Activated T-helper 9 cell treated with anti-CD3 and anti-CD28 coated beads, Interleukin-2, amount 50 U/mL, for 16 hours (primary cell): ENCODE results near the gene NUDCD3.

Experiments
- DNase-seq: peaks from one replicate; pipeline ENCODE4 v3.0.0-alpha.2; 2020; ENCODE audit warnings: low read depth

The NUDCD3 gene

DNA sequence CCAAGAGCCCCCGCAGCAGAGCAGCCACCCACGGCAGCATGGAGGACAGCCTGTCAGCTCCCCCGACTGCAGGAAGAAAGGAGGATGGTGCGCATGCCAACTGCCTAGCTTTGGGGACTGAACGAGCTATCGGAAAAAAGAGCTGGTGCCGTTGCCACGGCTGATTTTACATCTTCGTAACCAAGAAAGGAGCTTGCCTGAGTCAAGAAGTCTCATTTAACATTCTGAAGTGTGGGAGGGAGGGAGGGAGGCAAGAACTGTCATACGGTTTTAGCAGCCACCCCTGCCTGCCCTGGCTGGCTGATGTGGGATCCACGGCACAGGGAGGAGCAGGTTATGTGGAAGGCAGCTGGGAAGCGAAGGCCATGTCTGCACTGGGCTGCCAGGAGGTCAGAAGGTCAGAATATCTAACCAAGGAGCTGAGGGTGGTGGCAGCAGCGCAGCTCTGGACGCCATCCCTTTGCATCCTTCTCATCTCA lies 90.4 kb downstream of the NUDCD3 start:
- no peak for DNase-seq

DNA sequence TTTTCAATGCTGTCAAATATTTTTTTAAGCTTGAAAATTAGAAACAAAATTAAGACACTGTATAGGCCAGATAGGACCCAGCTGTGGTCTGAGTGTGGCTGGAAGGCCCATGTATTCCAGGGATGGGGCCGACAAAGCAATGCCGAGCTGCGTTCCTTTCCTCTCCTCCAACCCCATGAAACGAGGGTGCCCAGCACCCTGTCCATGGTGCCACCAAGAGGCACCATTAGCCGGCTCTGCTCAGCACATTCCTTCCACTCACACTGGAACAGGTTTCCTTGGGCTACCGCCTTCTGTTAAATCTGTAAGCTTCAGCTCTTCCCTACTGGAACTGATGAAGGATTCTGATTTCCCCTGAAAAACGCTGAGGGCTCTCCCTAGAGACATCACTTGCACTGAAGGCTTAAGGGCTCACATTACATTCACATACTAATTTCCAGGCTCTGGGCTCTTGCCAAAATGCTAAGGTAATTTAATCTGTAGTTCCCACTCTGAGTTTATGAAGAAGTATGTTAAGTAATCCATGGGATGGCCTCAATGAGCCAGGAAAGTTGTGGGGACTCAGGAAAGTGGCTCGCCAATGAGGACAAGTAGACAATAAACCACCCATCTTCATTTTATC lies 91.4 kb downstream of the NUDCD3 start:
- DNase-seq = no peak

DNA sequence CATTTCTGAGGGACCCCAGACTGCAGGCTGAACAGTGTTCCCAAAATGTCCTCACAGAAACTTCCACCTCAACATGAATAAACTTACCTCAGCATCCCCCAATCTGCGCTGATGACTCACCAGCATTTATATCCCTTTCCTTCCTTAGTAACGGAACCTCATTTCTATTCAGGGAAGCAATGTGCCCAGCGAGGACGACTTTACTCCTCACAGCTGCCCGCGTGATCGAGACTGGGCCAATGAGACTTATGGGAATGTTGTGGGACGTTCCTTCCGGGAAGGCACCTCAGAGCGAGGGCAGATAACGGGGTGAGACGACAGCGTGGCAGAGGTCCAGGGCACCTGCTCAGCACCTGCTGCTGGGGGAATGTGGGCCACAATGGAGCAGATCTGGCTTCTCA lies 91.9 kb downstream of the NUDCD3 start:
- no peak for DNase-seq

DNA sequence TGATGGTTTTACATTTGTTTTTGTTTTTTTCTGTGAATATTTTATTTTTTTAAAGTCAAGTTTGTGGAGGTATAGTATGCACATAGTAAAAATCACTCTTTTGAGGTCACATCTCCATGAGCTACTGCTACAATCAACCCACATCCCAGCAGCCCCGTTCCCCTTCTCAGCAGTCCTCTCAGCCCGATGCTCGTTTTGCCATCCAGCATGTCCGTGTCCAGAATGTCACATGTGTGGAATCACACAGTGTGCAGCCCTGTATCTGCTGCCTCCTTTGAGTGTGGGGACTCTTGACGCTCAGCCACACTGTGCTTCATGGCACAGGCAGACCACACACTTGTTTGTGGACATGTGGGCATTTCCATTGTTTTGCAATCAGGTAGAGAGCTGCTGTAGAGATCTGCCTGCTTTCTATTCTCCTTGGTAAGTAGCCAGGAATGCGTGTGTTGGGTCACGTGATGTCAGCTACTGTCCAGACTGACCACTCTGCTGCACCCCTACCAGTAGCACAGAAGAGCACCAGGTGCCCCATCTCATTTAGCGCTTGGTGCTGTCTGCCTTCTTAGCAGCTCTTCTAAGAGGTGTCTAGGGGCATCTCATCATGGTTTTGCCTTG lies 93.4 kb downstream of the NUDCD3 start:
- DNase-seq = no peak

DNA sequence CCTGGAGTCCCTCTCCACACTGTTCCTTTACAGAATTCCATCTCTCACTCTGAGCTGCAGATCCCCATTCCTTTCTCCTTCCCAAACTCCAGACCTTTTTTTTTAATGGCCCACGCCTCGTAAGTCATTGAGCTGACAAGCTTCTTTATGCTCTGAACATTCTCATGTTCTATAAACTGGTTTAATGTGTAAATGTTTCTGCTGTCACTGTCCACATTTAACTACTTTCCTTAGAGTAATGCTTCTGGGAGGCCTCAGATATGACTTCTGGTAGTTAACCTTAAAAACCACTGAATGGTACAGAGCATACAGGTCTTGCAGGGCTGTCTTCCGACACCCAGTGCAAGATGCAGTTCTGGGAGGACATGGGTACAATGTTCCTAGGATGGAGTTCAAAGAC lies 94.0 kb downstream of the NUDCD3 start:
- no peak for DNase-seq

DNA sequence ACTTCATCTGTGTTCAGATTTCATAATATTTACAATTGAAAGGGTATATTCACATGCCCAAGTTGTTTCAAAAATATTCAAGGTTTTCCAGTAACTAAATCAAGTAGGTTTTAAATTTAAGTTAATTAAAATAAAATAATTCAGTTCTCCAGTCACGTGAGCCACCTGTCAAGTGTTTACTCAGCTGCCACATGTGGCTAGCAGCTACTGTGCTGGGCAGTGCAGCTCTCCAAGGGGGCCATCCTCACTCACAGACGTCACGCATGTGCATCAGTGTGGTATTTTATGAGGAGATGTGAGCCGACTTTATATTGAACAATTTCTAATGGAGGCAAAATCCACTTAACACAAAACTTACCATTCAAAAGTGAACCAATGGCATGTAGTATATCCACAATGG lies 95.4 kb downstream of the NUDCD3 start:
- DNase-seq = no peak

DNA sequence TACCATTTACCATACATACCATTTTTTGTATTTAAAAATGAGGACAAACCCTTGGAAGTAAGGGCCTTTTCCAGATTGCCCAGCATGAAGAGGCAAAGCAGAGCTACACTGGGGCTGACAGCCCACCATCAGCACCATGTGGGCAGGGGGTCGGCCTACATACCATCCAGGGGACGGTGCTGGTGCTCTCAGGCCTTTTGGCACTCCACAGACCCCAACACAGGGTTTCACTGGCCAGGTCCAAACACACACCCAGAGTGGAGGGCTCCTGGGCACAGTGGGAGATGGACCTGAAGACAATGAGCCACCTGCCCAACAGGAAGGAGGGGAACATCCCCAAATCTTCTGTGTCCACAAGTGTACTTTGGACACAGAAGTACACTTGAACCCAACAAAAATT lies 95.8 kb downstream of the NUDCD3 start:
- DNase-seq = no peak

DNA sequence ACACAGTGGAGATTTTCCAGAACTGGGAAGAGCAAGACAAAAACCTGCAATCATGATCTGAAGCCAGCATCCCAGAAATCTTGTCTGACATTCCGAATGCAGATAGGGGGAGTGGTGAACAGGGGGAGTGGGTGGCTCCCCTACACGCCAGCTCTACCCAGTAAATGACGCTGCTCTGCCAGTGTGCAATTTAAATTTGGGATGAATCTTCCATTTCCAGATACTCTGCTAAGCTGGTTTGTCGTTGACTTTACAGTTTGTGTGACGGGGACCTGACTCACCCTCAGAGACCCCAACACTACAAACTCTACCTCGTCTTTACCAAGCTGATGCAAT lies 96.4 kb downstream of the NUDCD3 start:
- DNase-seq = no peak

DNA sequence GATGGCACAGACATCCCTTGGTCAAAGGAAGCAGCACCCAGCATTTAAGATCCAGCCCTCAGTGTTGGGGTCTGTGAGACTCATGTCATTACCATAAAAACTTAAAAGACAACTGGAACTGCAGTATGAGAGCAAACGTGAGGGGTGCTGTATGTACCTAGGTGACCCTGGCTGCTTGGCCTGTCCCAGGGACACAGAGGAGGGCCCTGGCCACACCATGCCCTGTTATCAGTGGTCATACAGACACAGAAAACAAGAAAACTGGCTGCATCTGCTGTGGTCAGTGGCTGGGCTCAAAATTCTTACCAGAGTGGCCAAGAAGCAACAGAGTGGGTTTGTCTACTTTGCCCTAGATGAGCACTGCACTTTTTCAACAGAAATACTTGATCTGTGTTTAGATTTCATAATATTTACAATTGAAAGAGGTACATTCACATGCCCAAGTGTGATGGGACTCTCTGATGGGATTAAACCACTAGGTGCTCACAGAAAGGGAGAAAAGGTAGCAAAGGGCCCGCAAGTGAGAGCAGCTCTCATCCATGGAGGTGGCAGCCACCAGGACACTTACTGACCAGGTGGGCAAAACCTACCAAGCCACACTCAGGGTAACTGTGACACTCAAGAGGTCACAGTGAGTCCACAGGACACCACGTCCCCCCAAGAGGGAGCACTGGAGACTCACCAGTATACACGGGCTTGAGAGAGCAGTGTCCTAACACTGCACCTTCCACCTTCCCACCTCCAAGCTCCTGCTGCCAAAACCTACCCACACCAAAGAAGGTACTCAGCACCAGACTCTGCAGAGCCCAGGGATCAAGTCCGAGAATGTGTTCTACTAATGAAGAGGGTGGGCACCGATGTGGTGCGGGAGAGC lies 97.0 kb downstream of the NUDCD3 start:
- DNase-seq = no peak

DNA sequence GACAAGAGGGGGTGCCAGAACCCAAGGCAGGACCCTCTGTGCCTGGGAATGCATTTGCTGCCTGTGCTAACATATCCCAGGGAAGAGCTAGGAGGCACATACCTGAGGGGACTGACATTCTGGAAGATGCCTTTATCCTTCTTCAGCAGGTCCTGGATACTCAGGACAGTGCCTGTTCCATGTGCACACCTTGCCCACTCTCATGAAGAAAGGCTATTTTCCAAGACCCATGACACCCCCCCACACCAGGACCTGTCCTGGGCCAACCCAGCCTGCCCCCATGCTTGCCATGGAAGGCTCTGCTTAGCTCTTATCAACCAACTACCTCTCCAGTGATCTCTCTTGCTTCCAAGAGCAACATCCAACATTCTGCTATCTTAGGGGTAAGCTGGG lies 97.8 kb downstream of the NUDCD3 start:
- DNase-seq = no peak

DNA sequence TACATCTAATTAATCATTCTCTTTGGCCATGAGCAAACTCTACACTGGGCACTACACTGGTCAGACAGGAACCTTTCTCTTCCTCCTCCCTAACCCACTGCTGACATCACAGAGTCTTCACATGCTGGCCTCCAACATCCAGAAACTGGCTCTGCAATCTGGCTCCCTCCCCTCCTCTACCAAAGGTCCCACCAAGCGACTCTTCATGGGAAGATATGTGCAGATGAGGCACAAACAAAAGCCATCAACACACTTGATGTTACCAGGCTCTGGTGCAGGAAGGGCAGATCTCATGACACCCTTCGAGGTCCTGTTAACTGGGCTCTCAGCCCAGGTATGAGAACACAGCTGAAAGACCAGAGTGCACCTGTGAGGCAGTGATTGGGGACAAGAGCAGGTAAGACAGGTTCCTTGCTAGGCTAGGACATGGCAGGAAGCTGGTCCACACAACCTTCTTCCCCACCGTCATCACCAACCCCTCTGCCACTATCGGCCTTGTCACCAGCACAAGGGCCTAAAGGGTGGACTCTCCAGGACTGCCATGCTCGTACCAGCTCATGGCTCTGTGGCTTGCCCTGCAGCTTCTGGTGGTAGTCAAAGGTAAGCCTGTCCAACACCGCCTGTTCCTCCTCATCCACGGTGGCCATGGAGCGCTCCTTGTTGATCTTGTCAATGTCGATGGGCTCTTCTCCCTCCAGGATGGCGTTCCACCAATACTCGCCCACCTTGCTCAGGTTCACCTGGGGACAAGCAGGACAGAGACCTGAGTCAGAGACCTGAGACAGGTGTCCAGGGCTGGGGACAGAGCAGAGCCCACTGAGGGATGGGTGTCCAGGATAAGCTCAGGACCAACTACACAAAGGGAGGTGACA lies 98.5 kb downstream of the NUDCD3 start:
- no peak for DNase-seq

DNA sequence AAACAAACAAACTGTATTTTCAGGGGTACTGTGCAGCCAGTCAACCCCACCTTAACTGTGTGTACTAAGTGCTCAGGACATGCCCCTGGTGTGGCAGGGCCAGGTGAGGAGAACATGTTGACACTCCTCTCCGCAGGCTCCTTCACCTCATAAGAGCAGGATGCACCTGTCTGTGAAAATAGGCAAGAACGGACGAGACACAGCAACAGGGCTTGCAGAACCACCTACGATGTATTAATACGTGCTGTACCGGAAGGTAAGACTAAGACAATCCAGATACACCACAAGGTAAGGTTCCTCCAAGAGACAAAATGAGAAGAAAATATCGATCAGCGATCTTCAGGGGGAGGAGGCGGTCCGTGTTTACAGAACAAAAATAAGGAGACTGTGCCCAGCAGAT lies 99.3 kb downstream of the NUDCD3 start:
- DNase-seq = no peak

DNA sequence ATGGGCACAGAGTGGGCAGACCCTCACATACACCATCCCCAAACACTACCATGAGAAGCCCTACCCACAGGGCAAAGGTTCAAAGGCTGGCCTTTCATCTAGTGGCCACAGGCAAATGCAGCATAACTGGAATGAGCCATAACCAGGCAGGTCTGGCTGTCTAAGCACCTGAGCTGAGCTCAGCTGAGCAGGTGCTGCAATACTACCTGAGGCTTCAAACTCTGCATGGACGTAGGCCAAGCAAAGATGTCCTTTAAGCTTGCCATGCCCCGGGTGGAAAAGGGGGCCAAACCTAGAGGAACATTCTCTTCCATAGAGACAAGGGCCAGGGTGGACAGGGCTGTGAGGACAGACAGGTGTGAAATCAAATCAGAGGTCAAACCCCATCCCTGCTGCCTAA lies 99.8 kb downstream of the NUDCD3 start:
- DNase-seq = no peak

DNA sequence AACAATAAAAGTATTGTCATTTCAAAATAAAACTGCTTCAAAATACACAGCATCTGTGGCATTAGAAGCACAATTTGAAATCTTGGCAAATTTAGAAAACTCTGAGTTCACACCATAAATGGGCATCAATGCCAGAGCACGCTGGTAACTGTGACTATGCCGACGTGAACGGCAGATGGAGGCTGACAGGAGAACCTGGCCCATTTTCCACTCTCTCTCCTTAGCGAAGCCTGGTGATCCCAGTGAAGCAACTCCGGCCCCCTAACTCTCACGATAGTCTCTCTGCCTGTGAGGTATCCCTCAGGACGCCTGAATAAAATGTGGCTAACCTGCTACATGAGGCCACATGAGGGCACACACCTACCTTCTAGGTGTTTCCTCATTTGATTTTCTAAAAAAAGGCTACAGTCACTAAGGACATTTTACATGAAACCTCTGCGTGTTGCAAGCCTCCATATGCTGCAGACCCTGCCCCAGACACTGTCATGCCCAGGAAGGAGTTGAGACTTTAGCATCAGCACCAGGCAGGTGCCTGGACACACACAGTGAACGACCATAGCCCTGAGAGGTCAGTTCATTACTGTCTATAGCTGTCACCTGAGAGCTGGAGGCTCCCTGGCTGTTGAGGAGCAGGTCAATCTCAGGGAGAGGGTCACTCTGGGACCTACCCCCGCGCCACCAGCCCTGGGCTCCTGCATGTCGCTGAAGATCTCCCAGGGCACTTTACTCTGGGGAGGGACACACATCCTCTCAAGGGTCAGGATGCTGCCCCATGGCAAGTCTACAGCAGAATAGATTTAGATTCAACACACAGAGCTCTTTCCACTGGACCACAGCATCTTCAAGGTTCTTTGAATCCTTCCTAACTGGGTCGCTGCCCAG lies 102.1 kb downstream of the NUDCD3 start:
- no peak for DNase-seq

DNA sequence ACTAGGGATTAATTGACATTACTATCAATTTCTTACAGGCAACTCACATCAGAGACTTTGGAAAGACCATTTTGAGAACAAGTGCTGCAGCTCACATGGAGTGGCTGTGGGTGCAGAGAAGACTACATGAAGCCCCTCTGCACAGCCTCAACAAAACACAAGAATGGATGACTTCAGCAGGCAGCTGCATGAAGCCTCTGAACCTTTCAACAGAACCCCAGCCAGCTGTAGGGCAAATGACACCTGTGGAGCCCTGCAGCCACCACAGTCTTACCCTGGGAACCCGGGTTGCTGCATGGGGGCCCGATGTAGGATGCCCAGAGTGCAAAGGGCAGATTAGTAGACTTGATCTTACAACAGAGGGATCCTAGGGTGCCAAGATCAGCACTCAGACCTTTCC lies 103.1 kb downstream of the NUDCD3 start:
- no peak for DNase-seq

DNA sequence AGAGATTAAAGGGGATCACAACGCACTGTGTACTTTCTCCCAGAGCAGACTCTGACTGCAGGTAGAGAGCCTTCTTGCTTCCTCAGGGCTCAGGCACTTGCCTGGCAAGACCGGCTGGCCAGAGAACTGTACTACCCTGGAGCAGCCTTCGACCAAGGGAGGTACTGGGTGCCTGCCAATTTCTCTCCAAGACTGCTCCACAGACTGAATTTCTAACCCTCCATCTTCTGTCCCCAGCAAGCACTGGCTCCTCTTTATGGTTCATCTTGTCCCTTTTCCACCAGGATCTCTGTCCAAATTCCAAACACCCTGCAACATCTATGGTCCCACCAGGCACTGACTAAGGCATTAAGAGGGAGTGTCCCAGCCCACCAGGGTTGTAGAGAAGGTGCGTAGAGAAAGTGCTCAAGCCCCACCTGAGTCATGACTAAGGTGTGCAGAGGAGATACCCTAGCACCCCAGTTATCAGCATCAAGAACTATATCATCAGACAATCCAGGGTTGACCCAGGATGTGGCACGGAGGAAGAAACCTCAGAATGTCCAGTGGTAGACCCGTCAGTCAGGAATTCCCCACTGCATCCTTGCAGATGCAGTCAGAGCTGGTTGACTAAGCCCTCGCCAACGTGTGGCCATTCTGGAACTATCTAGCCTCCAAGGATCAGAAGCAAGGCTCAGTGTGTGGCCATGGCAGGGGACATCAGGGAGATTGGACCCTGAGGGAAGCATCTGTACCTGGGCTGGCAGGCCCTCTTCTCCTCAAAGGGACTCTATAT lies 104.1 kb downstream of the NUDCD3 start:
- no peak for DNase-seq

DNA sequence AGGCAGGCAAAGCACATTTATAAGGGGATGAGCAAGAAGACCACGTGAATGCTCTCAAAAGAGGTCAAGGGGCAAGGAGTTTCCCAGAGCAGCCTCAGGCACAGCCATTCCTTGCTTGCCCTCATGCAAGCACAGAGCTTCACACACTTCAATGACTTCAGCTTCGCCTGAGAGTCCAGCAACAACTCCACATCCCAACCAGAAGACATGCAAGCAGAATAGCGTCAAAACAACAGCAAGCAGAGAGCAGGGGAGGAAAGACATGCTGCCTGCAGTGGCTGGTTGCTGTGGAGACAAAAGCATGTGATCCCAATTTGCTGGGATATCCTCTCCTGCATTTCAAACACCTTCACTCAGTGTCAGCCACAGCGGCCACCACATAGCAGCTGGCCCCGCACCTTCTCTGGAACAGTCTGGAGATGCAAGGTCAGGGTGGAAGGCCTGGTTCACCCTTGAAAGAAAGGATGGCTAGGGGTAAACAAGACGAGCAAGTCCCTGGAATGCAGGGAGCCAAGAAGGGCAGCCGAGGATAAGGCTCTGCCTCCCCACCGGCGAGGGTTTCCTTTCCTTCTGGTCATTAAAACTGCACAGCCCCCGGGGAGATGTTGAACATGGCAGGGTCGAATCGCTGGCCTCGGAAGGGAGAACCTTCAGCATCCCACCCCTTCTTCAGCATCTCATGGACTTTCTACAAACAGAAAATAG lies 104.9 kb downstream of the NUDCD3 start:
- DNase-seq = no peak

DNA sequence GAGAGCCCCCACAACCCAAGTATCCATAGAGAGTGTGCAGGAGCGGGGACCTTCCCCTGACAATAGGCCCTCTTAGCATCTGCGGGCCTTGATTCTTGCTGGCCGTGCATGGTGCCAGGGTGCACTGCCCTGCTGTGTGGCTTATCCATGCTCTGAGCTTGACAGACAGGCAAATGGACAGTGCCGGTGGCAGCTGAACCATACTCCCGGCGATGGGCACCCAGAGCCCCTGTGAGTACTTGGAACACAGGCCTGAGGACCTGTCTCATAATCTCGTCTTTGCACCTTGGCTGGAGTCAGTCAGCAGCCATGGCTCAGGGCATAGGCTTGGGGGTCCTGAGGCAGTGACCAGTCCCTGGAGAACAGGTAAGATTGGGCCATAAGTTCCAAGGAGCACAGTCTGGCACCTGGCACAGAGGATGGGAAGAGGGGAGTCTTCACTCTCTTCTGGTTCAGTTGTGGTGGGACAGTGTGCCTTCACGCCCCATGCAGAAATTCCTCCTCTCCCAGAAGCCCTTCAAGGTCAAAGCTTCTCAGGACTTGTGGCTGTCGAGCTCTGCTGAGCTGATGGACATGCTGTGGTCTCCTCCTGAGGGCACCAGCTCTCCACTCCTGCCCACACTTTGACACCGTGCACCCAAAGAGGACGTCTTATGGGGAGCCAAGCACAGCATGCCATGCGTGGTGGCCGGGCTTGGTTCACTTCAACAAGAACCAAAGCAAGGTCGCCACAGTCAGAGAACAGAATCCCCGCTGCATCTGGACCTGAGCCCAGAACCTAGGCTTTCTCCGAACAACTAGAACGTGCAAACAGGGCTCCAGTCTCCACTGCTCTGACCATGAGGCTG lies 105.6 kb downstream of the NUDCD3 start:
- DNase-seq = no peak

DNA sequence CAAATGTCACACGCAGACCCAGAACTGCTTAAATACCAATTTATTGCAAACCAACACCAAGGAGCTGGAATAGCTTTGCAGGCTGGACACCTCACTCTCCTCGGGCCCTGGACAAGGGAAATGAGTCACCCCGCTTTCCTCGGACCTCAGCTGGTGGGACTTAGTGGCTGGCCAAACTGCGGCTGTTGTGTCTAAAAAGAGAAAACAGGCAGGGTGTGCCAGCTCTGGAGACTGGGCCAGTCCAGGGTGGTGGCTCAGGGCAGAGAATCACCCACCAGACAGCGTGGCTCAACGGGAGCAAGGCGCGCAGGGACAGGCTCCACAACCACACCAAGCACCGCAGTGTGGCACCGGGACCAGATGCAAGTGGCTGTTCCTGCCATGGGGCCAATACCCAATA lies 106.9 kb downstream of the NUDCD3 start:
- DNase-seq = no peak
